CD4-positive, alpha-beta T cell treated with Interleukin-4 for 1 hour (primary cell): ENCODE data around the gene ARL8A.
"Not testable (repeated sequence)": the region's sequence is repeated elsewhere in the genome, so short reads cannot be mapped to it uniquely, and the experiment has no call there.

Experiments
- DNase-seq, 2 donors: peaks; one replicate each; pipeline ENCODE4 v3.0.0-alpha.2; 2020 to 2022

ARL8A gene

GRCh38 chr1:202172015-202172355, 27.4 kb upstream of the ARL8A start:
- DNase-seq = no peak

- DNase-seq = no peak
Observed at GRCh38 chr1:202171292-202172014, 26.9 kb upstream of the ARL8A start.

DNA sequence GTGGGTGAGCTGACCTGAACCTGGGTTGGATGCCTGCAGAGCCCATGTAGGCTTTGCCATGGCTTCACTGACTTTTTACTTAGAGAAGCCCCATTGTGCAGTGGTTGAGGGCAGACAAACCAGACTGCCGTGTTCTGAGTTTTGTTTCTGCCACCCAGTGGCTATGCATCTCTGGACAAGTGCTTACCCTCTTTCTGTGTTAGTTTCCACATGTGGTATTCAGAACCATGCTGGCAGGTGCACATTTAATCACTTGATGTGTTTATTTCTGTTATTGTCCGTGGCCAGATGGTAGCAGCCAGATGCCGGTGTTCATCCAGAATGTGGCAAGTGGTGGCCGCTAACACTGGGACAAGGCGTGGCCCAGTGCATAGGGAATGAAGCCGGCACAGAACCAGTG, 26.2 kb upstream of the ARL8A start:
- peak in 1 of 2 donors; percentile 24 for DNase-seq

GRCh38 chr1:202168861-202169260, 24.3 kb upstream of the ARL8A start:
- no peak for DNase-seq

DNA sequence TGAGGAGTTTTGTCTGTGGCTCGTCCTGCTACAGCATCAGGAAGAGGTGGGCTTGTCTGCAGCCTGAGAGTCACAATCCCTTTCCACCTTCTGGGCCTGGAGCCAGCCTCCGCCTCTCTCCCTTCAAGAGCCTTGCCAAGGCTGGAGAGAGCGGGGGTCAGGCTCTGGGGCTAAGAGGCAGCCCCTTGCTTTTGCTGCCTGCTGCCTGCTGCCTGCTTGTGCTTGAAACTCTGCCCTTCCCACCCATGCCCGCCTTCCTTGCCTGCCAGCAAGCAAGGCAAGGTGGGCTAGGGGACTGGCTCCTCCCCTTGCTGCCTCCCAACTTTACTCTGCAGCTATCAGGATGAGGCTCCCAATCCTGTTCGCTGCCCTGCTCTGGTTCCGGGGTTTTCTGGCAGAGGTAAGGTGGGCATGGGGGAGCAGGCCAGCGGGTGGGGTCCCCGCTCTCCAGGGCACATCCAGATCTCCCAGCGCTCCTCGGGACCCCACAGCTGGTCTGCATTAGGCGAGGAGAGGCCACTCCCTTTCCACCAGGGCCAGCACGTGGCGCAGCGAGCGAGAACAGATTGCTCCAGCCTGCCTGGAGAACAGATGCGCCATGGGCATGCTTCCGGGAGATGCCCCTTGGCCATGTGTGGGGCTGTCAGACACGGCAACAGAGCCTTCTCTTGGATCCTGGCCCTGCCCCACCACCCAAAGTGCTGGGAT, 23.3 kb upstream of the ARL8A start:
- DNase-seq = no peak

DNA sequence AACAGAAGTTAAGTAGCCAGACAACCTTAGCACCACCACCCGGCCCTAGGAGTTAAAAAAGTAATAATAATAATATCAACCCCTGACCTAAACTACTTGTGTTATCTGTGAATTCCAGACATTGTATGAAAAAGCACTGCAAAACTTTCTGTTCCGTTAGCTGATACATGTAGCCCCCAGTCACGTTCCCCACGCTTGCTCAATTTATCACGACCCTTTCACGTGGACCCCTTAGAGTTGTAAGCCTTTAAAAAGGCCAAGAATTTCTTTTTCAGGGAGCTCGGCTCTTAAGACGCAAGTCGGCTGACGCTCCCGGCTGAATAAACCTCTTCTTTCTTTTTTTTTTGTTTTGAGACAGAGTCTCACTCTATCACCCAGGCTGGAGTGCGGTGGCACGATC, 22.5 kb upstream of the ARL8A start:
- DNase-seq = not testable (repeated sequence)

DNA sequence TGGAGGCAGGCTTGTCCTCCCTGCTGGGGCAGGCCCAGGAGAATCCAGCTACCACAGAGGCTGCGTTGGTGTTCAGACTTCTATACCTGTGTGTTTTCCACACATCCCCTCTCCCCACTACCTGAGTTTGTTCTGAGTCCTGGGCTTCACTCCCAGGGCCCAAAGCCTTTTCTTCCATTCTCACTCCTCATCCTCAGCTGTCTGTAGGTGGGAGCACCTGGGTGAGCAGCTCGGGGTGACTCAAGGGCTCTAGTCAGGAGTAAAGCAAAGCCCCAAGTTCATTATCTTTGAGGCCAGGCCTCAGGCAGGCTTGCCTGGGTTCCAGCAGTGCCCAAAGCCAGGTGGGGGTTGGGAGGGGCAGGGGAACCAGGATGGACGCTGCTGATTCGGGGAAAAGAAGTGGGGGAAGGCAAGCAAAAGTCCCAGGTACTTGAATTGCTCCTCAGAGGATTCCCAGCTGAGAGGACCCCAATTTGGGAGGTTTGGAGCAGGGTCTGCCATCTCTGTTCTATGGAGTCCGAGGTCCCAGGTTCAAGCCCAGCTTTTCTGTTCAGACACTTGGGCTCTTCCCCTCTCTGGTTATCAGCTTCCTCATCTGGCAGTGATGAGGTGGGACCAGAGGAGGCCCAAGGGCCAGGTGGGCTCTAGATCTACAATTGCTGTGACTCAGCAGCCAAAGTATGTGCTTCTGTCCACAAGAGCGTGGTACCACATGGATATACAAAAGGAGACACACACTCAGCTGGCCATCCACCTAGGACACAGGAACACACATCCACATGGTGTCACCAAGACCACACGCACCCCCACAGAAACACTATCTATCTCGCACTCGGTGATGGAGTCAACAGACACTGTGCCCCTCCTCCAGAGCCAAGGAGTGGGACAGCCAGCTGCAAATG, 21.7 kb upstream of the ARL8A start:
- DNase-seq = no peak

GRCh38 chr1:202165267-202165941, 20.9 kb upstream of the ARL8A start:
- DNase-seq = peak in 1 of 2 donors; percentile 13

- DNase-seq = peak; percentile 81 to 84
Observed at GRCh38 chr1:202164271-202165037, 19.9 kb upstream of the ARL8A start.

DNA sequence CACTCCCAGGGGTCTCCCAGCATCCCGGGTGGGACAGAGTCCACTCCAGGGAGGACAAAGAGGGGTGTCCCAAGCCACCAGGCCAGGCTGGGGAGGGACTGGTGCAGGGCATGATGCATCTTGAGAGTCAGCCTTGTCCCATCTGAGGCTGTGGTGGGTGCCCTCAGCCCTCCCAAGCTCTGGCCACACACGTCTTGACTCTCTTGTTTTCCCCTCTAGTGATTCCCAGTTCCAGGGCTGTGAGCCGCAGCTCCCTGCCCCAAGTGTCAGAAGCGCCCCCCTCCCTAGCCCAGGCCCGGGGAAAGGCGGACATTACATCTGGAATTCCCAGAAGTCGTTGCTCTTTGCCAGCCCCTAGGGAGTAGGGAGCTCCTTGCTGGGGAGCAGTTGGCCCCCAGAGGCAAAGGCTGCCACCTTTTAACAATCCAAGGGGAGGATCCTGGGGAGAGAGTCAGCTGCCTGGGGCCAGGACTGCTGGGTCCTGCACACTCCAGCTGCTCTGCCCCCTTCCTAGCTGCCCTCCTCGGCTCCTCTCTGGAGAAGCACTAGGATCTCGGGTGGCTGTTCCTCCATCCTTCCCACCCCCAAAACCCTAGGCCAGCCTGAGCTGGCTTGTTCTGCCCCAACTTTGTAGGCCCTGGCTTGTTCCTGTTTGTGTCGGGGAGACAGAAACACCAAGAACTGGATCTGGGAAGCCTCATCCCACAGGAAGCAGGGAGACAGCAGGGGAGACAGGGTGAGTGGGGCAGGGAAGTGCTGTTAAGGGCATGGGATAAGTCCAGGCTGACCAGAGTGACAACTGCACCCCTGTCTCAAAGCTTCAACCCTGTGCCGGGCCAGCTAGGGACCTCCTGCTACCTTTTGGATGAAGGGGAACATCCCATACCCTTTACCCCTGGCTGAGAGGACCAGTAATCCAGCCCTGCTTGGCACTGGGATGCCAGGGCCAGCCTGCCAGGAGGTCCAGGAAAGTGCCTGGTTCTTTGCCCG, 19.0 kb upstream of the ARL8A start:
- DNase-seq = no peak

DNA sequence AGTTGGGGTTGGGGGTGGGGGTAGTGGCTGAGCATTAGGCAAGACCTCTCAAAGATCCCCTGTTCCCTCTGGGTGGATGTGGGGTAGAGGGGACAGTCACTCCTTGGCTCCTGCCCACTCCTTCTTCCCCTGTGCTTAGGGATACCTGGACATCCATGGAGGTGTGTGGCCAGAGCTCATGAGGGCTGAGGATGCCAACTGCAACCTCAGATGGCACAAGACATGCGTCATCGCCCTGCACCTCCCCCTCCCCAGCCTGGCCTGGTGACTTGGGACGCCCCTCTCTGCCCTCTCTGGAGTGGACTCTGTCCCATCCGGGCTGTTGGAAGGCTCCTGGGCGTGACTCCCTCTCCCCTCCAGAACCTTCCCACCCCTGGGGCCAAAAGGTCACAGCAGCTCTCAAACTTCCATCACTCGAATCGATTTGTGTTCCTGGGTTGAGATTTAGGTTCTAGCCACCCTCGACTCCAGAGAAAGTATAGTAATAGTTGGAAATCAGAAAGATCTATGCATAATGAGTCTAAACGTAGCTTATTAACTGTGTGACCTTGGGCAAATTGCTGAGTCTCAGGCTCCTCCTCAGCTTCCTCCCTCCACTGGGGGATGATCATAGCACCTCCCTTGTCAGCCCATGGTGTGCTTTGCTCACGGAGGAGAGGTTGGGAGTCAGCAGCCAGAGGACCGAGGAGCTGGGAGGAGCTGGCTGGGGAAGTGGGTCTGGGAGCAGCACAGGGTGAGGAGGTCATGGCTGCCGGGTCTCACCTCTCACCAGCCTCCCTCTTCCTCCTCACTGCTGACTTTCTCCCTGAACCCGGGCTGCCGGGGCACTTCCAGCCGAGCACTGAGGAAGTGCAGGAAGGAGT, 18.1 kb upstream of the ARL8A start:
- peak in 1 of 2 donors; percentile 46 for DNase-seq

DNA sequence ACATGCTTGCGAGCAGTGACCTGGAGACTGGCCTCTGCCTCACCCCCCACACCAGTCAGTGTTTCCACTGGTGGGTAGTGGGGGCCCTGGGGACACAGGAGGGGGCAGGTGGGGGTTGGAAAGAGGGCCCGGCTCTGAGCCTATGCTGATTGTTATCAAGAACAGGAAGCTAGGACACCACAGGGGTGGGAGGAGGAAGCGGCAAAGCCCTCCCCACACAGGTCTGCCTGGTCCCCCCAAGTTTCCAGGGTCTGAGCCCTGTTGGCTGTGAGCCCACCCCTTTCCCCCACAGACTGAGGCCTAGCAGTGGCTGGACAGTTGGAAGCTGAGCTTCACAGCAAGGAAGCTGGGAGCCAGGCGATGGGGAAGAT, 17.5 kb upstream of the ARL8A start:
- peak; percentile 57 to 63 for DNase-seq

DNA sequence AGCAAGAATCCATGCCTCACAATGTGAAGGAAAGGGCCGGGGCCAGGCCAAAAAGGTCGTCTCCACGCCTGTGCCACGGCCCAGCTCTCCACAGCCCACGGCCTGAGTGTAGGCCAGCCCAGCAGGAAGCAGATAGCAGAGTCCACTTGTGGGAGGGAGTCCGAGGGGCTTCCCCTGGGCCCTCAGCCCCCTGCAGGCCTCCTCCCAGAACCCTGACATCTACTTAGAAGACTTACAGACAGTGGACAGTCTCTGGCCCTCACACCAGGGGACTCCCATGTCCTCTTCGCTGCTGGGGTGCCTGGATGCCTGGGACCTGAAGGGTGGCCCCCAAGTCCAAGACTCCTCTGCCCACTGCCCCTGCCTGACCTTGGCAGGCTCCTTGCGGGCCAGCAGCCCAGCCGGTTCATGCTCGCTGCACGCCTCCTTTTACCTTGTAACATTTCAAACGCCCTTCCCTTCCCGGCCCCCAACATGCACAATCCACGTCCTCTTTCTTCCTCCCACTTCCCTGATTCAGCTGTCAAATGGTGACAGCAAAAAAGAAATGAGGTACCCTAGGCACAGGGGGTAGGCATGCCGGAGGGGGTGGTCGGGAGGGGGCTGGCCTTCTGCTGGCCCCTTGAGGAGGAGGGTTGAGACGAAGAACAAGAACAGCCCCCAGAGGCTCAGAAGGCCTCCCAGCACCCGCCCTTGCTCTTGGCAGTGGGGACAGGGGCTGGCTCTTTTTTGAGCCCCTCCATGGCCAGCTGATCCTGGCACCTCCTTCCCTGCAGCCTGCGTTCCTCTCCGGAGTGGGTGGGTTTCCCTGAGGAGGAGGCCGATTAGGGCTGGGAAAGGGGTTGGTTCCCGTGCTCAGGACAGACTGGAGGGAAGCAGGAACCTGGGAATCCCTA, 16.9 kb upstream of the ARL8A start:
- DNase-seq = no peak

DNA sequence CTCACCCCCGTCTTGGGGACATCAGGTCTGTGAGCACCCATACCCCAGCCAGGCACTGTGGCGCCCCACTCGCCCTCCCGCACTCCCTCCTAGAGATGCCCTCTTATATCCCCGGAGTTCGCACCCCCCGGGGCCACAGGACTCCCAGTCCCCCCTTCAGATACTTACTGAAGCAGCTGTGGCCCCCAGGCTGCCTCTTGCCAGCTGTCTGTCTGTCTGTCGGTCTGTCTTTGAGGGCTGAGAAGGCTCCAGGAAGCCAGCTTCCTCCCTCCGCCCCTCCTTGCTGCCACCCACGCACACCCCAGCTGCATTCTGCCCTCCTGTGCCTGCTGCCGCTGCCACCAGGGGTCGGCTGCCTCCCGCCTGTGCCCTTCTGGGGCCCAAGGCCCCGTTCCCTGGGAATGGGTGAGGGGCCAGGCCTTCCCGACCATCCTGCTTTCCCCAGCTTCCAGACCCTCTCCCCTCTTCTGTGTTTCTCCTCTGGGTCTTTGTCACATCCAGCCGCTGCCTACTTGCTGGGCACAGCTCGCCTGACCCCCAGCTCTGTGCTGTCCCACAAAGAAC, 15.9 kb upstream of the ARL8A start, which contains the start of gene PTPN7:
PTPN7 (minus strand) TSS at position 226 of the 564 bp plus-strand sequence. CDS start 1,200 bp downstream, outside the sequence.
- DNase-seq = peak; percentile 80 to 84

DNA sequence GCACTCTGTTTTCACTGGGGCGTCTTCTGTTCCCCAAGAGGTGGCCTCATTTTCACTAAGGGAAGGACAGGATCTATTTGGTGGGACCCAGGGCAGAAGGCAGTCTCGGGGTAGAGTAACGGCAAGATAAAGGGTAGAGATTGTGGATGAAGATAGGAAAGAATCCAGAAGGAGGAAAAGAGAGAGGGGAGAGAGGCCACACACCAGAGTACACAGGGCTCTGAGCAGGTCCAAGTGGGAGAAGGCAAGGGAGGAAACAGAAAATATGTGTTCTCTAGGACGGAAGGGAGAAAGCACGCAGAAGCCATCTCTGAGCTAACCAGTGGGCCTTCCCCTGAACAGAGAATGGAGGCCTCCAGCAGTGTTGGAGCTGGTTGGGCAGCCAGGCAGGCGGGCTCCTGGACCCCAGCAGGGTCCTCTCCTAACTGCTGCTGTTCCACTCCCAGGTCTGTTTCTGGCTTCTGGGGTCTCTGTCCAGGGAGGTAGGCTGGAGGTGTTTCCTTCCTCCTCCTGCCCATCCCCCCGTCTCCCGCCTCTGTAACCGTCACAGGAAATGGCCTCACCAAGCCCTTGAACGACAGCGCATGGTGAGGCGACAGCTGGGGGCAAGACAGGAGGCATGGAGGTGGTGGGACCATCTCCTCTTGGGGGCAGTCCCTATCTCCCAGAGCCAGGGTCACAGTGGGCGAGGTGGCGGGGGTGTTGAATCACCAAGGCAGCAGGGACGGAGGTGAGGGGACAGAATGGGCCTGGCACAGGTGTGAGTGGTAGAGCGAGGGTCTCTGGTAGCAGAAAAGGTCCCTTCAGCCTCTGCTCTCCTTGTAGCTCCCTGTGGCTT, 15.2 kb upstream of the ARL8A start:
- peak; percentile 68 to 69 for DNase-seq

DNA sequence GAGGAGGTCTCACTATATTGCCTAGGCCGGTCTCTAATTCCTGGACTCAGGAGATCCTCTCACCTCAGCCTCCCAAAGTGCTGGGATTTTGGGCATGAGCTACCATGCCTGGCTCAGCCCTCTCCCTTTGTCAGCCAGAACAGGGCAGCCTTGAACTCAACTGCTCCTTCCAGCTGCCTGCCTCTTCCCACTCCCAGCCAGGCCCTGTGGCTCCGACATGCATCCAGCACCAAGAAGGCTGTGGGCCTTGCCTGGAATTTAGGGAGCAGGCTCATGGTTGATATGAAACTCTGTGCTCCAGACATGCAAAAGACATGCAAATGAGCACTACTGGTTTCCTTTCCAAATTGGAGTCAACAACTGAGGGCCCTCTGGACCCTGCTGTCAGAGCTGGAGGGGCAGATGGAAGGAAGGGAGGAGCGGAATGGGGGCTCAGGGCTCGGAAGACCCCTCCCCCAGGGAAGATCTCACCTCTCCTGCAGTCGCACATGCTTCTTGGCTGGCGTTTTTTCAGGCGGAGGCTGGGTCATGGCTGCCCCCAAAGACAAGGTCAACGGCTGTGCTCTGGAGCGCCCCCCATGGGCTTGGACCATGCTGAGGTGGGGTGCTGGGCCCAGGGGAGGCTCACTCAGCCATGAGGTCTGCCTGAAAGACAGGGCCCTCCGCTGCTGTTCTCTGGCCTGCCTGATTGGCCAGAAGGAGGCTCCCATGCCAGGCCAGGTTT, 14.4 kb upstream of the ARL8A start:
- peak in 1 of 2 donors; percentile 22 for DNase-seq

DNA sequence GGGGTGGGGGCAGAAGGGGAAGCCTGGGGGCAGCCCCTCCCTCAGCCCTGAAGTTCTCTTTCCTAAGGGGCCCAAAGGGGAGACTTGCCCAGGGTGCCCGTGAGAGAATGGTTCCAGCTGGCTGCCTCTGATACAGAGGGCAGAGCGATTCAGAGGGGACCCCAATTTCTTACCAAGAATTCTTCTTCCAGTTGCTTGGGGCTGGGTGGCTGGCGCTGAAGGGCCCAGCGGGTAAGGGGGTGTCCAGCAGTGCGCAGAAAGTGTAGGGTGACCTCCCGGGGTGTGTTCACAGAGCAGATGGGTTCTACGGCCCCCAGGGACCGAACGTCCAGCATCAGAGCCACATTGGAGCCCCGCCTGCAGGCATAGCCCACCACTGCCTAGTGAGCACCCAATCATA, 13.4 kb upstream of the ARL8A start:
- no peak for DNase-seq
